ENCODE measurements around the gene SPTBN5.

Gene SPTBN5

GRCh38 chr15:41893422-41894250, at the start of gene SPTBN5:
Gene SPTBN5, minus strand, starts transcription at chr15:41894053. Its CDS starts 556 bp downstream, at chr15:41893497.
- Mint-ChIP-seq H3K4me1 (peaks cover 37% of the 10 kb centered on the region), H3K9me3 (no peaks in the 10 kb centered on the region), H3K27ac (no peak within 1 kb of the TSS), H3K36me3 (ENCODE audit: low read depth) (no peaks in the 10 kb centered on the region), H3K27me3 (ENCODE audit: low read depth, poor library complexity) (peaks cover 18% of the 10 kb centered on the region), H3K4me3 (no peak within 1 kb of the TSS)
- DNase-seq, result no peak
- TF ChIP-seq CTCF (IDR thresholded peaks at IDR 0.05), result no peak

GRCh38 chr15:41942886-41943285, 49.0 kb upstream of the SPTBN5 start:
- peaks cover 28% of the 10 kb centered on the region for H3K4me1 Mint-ChIP-seq
- H3K4me3 Mint-ChIP-seq, result no peak overlapping the region
- no peaks in the 10 kb centered on the region for H3K9me3 Mint-ChIP-seq
- H3K27me3 Mint-ChIP-seq (ENCODE audit: low read depth, poor library complexity), result peaks cover 2% of the 10 kb centered on the region
- H3K36me3 Mint-ChIP-seq (ENCODE audit: low read depth), result peaks cover 4% of the 10 kb centered on the region
- no peak for DNase-seq
- no peak overlapping the region for H3K27ac Mint-ChIP-seq
- TF ChIP-seq CTCF (IDR thresholded peaks at IDR 0.05), result no peak

GRCh38 chr15:41941644-41942415, 48.0 kb upstream of the SPTBN5 start:
- Mint-ChIP-seq H3K27ac (no peak overlapping the region), H3K4me3 (no peak overlapping the region), H3K9me3 (no peaks in the 10 kb centered on the region), H3K4me1 (peaks cover 28% of the 10 kb centered on the region), H3K36me3 (ENCODE audit: low read depth) (peaks cover 4% of the 10 kb centered on the region), H3K27me3 (ENCODE audit: low read depth, poor library complexity) (peaks cover 2% of the 10 kb centered on the region)
- no peak for DNase-seq
- no peak for TF ChIP-seq CTCF (IDR thresholded peaks at IDR 0.05)

GRCh38 chr15:41940441-41940857, 46.6 kb upstream of the SPTBN5 start:
- Mint-ChIP-seq H3K36me3 (ENCODE audit: low read depth) (peaks cover 4% of the 10 kb centered on the region), H3K9me3 (no peaks in the 10 kb centered on the region), H3K27me3 (ENCODE audit: low read depth, poor library complexity) (no peaks in the 10 kb centered on the region), H3K4me1 (peaks cover 28% of the 10 kb centered on the region), H3K27ac (no peak overlapping the region), H3K4me3 (no peak overlapping the region)
- no peak for DNase-seq
- TF ChIP-seq CTCF (IDR thresholded peaks at IDR 0.05), result no peak

- H3K4me1 Mint-ChIP-seq, result peaks cover 28% of the 10 kb centered on the region
- H3K36me3 Mint-ChIP-seq (ENCODE audit: low read depth), result peaks cover 4% of the 10 kb centered on the region
- H3K27me3 Mint-ChIP-seq (ENCODE audit: low read depth, poor library complexity), result no peaks in the 10 kb centered on the region
- no peaks in the 10 kb centered on the region for H3K9me3 Mint-ChIP-seq
- no peak for DNase-seq
- H3K4me3 Mint-ChIP-seq, result no peak overlapping the region
- no peak overlapping the region for H3K27ac Mint-ChIP-seq
- TF ChIP-seq CTCF (IDR thresholded peaks at IDR 0.05), result no peak
Observed at GRCh38 chr15:41939986-41940385, 46.1 kb upstream of the SPTBN5 start.
